Measurements from ENCODE around the gene SECISBP2.

- TF ChIP-seq POLR2A (IDR thresholded peaks at IDR 0.05; ENCODE audit: extremely low read depth, insufficient read length) (no peak), CTCF (IDR thresholded peaks at IDR 0.05; ENCODE audit: low read depth, low read length) (no peak)
Measured at GRCh38 chr9:89354471-89354870, 36.2 kb downstream of the SECISBP2 start.

All from NB4 (cell line).